Stimulated activated CD8-positive, alpha-beta memory T cell treated with anti-CD3 and anti-CD28 coated beads, Interleukin-12 subunit alpha, Interleukin-12 subunit beta, amount 100 ng/mL, for 4 hours (primary cell): ENCODE data around the gene FGF21.
"Not testable (repeated sequence)": the region's sequence is repeated elsewhere in the genome, so short reads cannot be mapped to it uniquely, and the experiment has no call there.

ENCODE experiments used
- DNase-seq: peaks from one replicate; pipeline ENCODE4 v3.0.0-alpha.2; 2020; ENCODE audit warnings: low read depth

The FGF21 gene

DNA sequence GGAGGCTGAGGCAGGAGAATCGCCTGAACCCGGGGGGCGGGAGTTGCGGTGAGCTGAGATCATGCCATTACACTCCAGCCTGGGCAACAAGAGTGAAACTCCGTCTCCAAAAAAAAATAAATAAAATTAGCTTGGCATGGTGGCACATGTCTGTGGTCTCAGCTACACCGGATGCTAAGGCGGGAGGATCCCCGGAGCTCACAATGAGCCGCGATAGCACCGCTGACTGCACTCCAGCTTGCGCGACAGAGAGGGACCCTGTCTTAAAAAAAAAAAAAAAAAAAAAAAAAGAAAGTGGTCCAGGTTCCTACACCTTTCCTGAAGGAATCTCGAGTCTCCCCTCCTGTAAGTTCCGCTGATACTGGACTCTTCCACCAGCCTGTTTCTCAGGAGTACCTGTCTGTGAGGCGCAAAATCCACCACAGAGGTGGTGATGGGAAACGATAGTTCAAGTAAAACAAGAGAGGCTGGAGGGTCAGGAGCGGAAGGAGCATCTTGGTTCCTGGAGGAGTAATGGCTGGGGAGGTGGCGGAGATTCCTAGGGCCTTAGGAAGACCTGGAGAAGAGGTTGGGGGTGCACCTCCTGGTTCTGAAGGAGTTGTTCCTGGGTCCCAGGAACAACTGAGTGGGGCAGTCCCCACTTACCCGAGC lies 3.4 kb upstream of the FGF21 start:
- DNase-seq = no peak

DNA sequence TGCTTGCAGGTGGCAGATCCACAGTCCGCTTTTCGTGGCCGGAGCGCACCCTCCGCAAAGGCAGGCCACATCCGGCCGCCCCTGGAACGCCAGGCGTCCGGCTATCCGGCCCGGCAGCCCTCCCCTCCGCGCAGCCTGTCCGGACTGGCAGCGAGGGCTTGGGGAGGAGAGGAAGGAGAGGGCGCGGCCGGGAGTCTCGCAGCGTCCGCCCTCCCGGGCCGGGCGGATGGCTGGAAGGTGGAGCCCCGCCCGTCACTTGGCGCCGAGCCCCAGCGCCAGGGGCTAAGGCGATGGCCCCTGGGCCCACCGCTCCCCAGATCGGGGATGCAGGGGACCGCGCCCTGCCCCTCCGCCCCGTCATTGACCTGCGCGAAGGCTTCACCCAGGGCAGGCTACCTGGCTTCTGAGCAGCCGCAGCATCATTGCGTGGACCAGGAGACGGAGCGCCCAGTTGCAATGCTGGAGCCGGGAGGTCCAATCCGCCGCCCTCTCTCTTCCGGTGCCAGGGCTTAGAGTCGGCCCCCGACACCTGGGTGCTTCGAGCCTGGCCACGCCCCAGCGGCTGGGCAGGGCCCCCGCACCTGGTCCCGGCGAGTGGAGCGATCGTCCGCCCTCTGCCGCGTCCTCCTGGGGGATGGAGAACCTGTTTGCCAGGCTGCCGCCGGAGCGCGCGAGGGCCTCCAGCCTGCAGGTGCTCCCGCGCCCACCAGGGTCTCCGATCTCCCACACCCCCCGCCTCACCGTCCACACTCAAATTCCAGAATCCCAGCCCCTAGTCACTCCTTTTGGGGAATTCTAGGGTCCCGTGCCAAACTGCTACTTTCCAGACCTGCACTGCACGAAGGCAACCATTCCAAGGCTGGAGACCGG lies 2.6 kb upstream of the FGF21 start, which contains the start of gene FUT1:
Gene FUT1 (minus strand): TSS at position 146 of the 870 bp plus-strand sequence. CDS start 1,360 bp downstream, outside the sequence.
- no peak for DNase-seq

DNA sequence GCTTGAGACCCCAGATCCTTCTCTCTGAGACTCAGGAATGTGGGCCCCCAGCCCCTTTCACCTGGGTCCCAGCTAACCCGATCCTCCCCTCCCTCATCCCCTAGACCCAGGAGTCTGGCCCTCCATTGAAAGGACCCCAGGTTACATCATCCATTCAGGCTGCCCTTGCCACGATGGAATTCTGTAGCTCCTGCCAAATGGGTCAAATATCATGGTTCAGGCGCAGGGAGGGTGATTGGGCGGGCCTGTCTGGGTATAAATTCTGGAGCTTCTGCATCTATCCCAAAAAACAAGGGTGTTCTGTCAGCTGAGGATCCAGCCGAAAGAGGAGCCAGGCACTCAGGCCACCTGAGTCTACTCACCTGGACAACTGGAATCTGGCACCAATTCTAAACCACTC lies 463 bp downstream of the FGF21 start:
- DNase-seq = no peak

DNA sequence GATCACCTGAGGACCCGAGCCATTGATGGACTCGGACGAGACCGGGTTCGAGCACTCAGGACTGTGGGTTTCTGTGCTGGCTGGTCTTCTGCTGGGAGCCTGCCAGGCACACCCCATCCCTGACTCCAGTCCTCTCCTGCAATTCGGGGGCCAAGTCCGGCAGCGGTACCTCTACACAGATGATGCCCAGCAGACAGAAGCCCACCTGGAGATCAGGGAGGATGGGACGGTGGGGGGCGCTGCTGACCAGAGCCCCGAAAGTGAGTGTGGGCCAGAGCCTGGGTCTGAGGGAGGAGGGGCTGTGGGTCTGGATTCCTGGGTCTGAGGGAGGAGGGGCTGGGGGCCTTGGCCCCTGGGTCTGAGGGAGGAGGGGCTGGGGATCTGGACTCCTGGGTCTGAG lies 888 bp downstream of the FGF21 start:
- DNase-seq = no peak

DNA sequence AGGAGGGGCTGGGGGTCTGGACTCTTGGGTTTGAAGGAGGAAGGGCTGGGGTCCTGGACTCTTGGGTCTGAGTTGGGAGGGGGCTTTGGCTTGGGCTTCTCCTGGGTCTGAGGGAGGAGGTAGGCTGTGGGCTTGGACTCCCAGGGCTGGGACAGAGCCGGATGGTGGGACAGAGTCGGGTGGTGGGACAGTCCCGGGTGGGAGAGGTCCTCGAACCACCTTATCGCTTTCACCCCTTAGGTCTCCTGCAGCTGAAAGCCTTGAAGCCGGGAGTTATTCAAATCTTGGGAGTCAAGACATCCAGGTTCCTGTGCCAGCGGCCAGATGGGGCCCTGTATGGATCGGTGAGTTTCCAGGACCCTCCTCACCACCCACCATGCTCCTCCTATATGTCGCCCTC lies 1.4 kb downstream of the FGF21 start:
- DNase-seq = no peak

DNA sequence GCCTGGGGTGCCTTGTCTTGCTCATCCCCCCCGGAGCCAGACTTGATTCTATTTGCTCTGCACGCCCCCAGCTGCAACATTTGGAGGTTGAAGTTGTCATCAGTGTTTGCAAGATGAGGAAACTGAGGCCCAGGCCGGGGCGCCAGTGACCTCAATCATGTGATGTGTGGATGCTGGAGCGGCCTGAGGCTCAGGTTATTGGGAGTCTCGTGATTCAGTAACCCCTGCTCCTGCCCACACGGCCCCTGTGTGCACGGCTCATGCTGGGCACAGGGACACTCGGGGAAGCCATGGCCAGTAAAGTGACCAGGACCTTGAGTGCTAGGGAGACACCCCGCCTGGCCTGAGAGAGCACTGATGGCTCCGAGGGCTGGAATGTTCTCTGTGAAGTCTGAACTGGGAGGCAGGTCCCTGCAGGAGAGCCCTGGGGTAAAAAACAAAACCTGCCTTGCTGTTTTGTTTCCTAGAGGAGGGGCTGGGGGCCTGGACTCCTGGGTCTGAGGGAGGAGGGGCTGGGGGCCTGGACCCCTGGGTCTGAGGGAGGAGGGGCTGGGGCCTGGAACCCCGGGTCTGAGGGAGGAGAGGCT lies 1.9 kb downstream of the FGF21 start:
- DNase-seq = no peak

DNA sequence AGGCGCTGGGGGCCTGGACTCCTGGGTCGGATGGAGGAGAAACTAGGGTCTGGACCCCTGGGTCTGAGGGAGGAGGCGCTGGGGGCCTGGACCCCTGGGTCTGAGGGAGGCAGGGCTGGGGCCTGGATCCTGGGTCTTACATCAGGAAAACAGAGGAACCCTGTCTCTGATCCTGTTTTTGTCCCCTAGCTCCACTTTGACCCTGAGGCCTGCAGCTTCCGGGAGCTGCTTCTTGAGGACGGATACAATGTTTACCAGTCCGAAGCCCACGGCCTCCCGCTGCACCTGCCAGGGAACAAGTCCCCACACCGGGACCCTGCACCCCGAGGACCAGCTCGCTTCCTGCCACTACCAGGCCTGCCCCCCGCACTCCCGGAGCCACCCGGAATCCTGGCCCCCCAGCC lies 2.4 kb downstream of the FGF21 start:
- DNase-seq = no peak

DNA sequence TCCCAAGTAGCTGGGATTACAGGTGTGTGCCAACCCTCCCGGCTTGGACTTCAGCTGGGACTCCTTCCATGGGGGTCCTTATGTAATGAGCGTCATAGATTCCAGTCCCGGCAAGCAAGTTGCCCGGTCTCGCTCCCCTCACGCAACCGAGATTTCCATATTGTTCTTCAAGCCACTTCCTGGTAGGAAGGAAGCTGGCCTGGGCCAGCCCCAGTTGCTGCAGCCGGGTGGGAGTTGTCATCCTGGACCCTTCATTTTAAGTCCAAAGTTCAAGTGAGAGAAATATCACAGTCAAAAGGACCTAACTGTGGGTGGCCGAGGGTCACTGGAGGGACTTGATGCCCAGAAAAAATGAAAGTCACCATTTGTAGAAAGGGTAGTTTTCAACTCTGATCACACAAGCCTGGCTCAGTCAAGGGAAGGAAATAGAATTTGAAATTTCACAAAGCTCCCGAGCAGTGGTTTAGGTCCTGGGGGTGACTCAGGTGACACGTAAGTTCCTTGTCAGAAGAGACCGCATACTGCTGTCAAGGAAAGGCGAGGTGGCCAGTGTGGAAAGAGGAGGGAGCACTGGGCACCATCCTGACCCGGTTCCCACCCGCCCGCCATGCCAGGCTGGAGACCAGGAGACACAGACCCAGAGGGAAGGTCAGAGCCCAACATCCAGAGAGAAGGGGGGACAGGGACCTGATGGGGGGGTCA lies 5.3 kb downstream of the FGF21 start:
- no peak for DNase-seq

DNA sequence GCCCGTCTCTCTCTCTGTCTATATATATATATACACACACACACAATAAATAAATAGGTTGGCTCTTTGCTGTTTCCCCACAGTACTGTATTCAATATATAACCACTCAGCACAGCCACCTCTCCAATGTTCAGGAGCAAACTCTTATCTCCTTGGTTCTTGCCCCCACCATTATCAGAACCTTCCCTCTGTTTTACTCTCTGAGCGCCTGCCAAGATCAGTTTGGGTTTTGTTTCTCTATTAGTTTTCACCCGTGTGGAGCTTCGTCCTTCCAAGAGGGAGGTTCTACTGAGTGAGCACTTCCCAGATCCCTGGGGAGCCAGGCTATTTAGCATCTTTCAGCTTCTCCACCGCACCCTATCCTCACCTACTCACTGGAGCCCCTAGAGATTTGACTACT lies 10.5 kb downstream of the FGF21 start:
- not testable (repeated sequence) for DNase-seq

DNA sequence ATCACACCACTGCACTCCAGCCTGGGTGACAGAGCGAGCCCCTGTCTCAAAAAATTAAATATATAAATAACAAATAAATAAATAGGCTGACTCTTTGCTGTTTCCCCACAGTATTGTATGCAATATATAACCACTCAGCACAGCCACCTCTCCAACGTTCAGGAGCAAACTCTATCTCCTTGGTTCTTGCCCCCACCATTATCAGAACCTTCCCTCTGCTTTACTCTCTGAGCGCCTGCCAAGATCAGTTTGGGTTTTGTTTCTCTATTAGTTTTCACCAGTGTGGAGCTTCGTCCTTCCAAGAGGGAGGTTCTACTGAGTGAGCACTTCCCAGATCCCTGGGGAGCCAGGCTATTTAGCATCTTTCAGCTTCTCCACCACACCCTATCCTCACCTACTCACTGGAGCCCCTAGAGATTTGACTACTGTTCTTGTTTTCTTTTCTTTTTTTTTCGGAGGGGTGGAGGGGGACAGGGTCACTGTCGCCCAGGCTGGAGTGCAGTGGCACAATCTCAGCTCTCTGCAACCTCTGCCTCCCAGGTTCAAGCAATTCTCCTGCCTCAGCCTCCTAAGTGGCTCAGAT lies 12.9 kb downstream of the FGF21 start:
- not testable (repeated sequence) for DNase-seq

DNA sequence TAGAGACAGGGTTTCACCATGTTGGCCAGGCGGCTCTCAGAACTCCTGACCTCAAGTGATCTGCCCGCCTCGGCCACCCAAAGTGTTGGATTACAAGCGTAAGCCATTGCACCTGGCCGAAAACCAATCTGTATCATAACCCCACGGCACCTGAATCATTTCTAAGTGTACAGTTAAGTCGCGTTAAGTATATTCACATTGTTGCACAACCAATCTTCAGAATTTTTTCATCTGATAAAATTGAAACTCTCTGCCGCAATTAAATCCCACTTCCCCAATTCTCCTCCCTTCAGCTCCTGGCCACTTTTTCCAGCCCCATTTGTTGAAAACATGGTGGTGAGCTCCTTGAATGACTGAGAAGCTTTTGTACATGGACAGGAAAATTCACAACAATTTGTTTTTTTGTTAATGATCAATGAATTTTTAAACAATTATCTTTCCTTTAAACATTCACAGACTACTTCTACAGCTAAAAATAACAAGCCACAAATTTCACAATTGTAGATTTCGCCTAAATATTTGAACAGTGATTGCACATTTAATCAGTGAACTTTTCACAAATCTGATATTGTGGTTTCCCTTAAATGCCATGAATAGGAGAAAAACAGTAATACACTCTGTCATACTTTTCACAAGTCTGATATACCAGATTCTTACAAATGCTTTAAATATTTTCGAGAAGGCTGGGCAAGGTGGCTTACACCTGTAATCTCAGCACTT lies 13.8 kb downstream of the FGF21 start:
- no peak for DNase-seq

DNA sequence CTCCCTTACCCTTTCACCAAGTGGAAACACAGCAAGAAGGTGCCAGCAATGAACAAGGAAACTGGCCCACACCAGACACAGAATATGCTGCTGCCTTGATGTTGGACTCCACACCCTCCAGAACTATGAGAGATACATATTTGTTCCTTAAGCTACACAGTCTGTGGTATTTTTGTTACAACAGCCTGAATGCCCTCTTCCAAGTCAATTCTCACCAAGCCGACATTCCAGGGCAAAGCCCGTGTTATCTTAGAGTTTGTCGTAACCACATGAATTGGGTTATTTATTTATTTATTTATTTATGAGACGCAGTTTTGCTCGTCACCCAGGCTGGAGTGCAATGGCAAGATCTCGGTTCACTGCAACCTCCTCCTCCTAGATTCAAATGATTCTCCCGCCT lies 14.9 kb downstream of the FGF21 start:
- DNase-seq = no peak

DNA sequence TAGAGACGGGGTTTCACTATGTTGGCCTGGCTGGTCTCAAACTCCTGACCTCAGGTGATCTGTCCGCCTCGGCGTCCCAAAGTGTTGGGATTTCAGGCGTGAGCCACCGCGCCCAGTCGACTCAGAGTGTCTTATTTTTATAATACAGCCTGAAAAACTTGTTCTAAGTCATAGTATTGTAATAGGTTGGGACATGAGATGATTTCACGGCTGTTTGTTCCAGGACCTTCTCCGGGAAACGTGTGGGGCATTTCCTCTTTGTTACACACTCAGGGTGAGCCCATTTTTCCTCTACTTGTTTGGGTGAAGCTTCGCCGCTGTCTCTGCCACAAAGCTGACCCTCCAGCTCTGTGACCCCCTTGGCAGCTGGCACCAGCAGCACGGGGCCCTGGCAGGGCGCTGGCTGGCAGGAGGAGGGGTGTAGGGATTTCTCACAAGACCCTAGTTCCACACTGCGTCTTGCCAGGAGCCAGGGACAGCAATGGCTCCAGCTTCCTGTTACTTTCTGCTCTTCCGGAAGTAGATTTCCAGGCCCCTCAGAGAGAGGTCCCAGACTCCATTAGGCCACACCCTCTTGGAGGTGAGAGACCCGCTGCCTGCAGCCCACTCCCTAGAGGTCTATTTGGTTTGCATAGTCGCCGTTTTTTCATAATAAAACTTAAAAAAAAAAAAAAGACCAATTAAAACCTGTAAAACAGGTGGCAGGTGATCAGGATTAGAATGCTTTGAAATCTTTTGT lies 15.6 kb downstream of the FGF21 start:
- DNase-seq = no peak

DNA sequence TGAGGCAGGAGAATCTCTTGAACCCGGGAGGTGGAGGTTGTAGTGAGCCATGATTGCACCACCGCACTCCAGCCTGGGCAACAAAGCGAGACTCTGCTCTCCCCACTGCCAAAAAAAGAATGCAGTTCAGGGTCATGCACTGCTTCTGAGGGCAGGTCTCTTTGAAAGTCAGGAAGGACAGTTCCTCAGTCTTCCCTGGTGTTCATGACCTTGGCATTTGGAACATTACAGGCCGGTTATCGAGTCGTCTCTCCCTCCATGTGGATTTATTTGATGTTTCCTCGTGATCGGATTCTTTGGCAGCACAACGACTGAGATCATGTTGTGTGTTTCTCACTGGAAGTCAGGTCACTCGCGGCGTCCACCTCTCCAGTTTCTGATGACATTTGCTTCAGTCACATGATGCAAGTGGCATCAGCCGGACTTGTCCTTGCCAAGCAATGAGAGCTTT lies 17.2 kb downstream of the FGF21 start:
- no peak for DNase-seq

DNA sequence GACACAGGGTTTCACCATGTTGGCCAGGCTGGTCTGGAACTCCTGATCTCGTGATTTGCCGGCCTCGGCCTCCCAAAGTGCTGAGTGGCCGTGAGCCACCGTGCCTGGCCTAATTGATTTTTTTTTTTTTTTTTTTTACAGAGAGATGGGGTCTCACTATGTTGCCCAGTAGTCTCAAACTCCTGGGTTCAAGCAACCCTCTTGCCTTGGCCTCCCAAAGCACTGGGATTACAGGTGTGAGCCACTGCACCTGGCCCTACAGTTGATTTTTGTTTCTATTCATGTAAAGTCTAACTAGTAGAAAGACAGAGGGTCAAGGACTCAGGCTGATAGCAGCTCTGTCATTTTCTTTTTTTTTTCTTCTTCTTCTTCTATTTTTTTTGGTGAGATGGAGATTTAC lies 21.8 kb downstream of the FGF21 start:
- no peak for DNase-seq

DNA sequence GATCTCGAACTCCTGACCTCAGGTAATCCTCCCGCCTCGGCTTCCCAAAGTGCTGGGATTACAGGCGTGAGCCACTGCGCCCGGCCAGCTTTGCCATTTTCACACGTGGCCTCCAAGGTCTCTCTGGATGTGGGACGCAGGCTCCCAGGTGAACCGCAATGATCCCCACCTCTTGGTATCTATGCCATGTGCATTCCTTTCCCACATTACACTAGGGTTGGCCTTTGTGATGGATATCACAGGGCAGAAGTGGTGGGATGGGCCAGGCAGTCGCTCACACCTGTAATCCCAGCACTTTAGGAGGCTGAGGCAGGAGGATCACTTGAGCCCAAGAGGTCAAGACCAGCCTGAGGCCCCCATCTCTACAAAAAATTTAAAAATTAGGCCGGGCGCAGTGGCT lies 22.4 kb downstream of the FGF21 start:
- DNase-seq = no peak

DNA sequence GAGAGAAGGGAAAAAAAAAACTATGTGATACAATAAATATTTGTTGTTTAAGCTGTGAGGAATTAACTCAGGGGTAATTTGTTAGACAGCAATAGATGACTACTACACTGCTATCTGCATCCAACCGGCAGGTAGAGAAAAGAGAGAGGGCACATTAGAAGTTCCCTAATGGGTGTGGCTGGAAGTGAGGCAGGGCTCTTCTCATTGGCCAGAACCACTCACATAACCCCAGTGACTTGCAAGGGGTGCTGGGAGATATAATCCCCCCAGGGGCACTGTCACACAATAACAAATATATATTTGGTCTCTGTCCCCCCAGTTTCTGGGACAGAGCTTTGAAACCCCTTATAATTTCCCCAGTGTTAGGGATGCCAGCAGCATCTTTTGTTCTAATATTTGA lies 24.3 kb downstream of the FGF21 start:
- DNase-seq = no peak

DNA sequence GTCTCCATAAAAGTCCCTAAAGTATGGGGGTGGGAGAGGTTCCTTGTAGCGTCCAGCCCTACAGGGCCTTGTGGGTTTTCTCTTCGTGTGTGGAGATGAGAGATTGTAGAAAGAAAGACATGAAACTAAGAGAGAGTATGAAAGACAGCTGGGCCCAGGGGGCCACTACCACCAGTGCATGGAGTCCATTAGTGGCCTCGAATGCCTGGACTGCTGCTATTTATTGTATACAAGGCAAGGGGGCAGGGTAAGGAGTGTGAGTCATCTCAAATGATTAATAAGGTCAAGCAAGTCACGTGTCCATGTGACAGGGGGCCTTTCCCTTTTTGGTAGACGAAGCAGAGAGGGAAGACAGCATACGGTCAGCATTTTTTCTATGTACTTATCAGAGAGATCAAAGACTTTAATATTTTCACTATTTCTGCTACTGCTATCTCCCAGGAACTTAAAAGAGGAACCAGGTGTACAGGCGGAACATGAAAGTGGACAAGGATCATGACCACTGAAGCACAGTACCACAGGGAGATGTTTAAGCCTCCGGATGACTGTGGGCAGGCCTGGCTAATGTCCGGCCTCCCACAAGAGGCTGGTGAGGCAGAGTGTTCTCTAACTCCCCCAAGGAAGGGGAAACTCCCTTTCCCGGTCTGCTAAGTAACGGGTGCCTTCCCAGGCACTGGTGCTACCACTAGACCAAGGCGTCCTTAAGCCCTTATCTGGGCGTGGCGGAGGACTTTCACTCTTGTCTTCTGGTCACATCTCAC lies 25.5 kb downstream of the FGF21 start:
- DNase-seq = no peak

DNA sequence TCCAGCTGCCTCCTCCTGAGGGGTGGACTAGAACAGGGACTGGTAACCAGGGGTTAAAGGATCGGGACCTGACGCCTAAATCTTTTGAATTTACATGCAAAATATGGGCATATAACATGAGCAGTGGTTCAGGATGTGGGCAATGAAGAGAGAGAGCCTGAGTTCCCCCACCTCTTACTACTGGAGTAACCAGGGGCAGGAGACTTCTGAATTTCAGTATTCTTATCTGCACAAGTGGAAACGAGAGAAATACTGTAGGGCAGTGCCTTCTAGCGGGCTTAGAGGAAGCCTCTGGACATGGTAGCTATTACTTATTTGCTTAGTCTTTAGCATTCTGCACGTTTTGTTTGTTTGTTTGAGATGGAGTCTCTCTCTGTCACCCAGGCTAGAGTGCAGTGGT lies 29.2 kb downstream of the FGF21 start:
- no peak for DNase-seq

DNA sequence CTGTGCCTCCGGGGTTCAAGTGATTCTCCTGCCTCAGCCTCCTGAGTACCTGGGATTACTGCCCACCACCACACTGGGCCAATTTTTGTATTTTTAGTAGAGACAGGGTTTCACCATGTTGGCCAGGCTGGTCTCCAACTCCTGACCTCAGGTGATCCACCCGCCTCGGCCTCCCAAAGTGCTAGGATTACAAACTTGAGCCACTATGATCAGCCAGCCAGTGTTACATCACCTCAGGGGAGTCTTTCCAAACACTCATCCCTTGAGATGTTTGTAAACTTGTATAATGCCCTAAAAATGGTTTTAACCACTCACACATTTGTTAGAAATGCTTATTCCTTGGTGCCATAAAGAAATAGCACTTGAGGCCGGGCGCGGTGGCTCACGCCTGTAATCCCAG lies 31.1 kb downstream of the FGF21 start:
- DNase-seq = not testable (repeated sequence)
